Limb (tissue), 2 donors: Measurements from ENCODE around the gene PLCB4.

Source experiments
- DNase-seq, 2 donors: peaks; one replicate each; pipeline ENCODE4 v3.0.0-alpha.2; 2016; ENCODE audit errors: extremely low spot score in 2 of 2

PLCB4 gene

GRCh38 chr20:9485614-9486340, 416.9 kb downstream of the PLCB4 start:
- no peak for DNase-seq

- no peak for DNase-seq
These were observed 418.3 kb downstream of the PLCB4 start for GRCh38 chr20:9487231-9487630.

GRCh38 chr20:9488063-9488462, 419.2 kb downstream of the PLCB4 start:
- DNase-seq = no peak

GRCh38 chr20:9490161-9490560, 421.3 kb downstream of the PLCB4 start:
- no peak for DNase-seq

GRCh38 chr20:9490631-9491030, 421.7 kb downstream of the PLCB4 start:
- DNase-seq = no peak

GRCh38 chr20:9491324-9491723, 422.4 kb downstream of the PLCB4 start:
- no peak for DNase-seq

GRCh38 chr20:9492067-9492466, 423.2 kb downstream of the PLCB4 start:
- no peak for DNase-seq

- no peak for DNase-seq
These were observed 424.9 kb downstream of the PLCB4 start for GRCh38 chr20:9493803-9494202.

GRCh38 chr20:9495701-9496100, 426.8 kb downstream of the PLCB4 start:
- no peak for DNase-seq

- no peak for DNase-seq
These were observed 427.3 kb downstream of the PLCB4 start for GRCh38 chr20:9496155-9496554.

GRCh38 chr20:9498322-9498721, 429.4 kb downstream of the PLCB4 start:
- no peak for DNase-seq

GRCh38 chr20:9499126-9499899, 430.4 kb downstream of the PLCB4 start:
- DNase-seq = no peak

GRCh38 chr20:9500121-9500520, 431.2 kb downstream of the PLCB4 start:
- DNase-seq = no peak

GRCh38 chr20:9501473-9501872, 432.6 kb downstream of the PLCB4 start:
- DNase-seq = no peak

- no peak for DNase-seq
These were observed 434.8 kb downstream of the PLCB4 start for GRCh38 chr20:9503526-9504245.

GRCh38 chr20:9506280-9506821, 437.5 kb downstream of the PLCB4 start:
- DNase-seq = no peak

- DNase-seq = peak in 1 of 2 donors; percentile 68
These were observed 438.1 kb downstream of the PLCB4 start for GRCh38 chr20:9506964-9507369.

GRCh38 chr20:9507544-9508239, 438.8 kb downstream of the PLCB4 start:
- DNase-seq = peak in 1 of 2 donors; percentile 40

- no peak for DNase-seq
These were observed 439.4 kb downstream of the PLCB4 start for GRCh38 chr20:9508240-9508661.

- DNase-seq = no peak
These were observed 439.9 kb downstream of the PLCB4 start for GRCh38 chr20:9508696-9509178.

- no peak for DNase-seq
These were observed 440.4 kb downstream of the PLCB4 start for GRCh38 chr20:9509246-9509645.
